ENCODE data around the gene ADAMTS7.
"Not testable (repeated sequence)": the region's sequence is repeated elsewhere in the genome, so short reads cannot be mapped to it uniquely, and the experiment has no call there.

The ADAMTS7 gene

GRCh38 chr15:78753751-78754535 is 57.3 kb downstream of the ADAMTS7 start:
- in situ Hi-C loops (cut with HindIII; ENCODE audit: low sequenced_read_pairs), result not testable (repeated sequence)

DNA sequence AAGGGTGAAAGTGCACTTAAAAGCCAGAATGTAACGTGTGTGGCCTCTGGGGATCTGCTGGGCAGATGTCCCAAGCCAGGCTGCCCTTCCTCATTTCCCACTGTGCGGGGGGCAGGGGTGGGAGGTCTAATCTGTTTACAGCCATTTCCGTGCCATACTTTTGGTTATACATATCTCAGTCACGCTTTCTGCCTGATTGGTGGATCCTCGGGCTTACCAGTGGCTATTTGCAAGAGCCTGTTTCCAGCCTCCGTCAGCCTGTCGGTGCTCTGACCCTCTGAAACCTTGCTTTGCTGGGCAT is 58.0 kb downstream of the ADAMTS7 start:
- in situ Hi-C loops (cut with HindIII; ENCODE audit: low sequenced_read_pairs), result not testable (repeated sequence)

- in situ Hi-C loops (cut with HindIII; ENCODE audit: low sequenced_read_pairs), result no loop called here
Observed at GRCh38 chr15:78752492-78753358, 58.5 kb downstream of the ADAMTS7 start.

GRCh38 chr15:78751602-78751979 is 59.7 kb downstream of the ADAMTS7 start:
- in situ Hi-C loops (cut with HindIII; ENCODE audit: low sequenced_read_pairs), result no loop called here

GRCh38 chr15:78750974-78751601 is 60.2 kb downstream of the ADAMTS7 start:
- in situ Hi-C loops (cut with HindIII; ENCODE audit: low sequenced_read_pairs), result not testable (repeated sequence)

- in situ Hi-C loops (cut with HindIII; ENCODE audit: low sequenced_read_pairs), result no loop called here
Observed at GRCh38 chr15:78750566-78750965, 60.7 kb downstream of the ADAMTS7 start.

DNA sequence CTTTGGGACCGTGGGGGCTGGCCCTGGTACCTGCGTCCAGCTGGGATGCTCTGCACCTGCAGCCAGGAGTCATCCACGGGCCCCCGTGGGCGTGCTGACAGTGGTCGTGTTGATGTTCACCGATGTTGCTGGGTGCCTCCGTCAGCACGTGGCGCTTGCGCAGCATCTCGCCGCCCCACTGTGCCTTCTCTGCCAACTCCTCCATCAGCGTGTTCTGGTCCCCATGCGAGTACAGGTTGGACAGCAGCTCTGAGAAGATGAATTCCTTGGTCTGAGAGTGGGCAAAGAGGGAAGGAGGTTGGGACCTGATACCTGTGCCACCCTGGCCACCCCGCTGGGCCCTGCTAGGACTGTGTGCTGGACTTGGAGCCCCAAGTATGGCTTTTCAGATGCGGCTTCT is 61.4 kb downstream of the ADAMTS7 start:
- in situ Hi-C loops (cut with HindIII; ENCODE audit: low sequenced_read_pairs), result no loop called here

DNA sequence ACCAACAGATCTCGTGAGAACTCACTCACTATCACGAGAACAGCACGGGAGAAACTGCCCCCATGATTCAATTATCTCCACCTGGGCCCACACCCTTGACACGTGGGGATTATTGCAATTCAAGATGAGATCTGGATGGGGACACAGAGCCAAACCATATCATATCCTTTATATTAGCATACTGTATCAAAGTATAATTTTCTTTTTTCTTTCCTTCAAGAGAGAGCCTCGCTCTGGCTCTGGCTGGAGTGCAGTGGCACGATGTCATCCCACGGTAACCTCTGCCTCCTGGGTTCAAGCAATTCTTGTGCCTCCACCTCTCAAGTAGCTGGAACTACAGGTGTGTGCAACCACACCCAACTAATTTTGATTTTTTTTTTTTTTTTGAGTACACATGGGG is 63.4 kb downstream of the ADAMTS7 start:
- in situ Hi-C loops (cut with HindIII; ENCODE audit: low sequenced_read_pairs), result not testable (repeated sequence)

GRCh38 chr15:78741674-78742073 is 69.6 kb downstream of the ADAMTS7 start:
- in situ Hi-C loops (cut with HindIII; ENCODE audit: low sequenced_read_pairs), result not testable (repeated sequence)

DNA sequence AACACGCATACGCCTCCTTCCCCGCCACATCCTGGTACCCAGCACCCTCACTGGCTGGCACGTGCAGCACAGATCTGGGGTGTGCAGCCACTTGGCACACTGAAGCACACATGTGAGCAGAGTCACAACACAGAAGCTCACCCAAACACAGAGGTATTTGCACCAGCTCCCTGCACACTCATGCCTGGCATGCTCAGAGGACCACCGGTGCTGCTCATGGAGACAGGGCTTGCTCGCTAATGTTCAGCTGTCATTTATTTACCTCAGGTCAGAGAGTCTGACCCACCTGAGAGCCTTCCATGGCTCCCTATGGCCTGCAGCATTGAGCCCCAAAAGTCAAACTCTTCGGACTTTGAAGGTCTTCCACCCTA is 70.4 kb downstream of the ADAMTS7 start:
- in situ Hi-C loops (cut with HindIII; ENCODE audit: low sequenced_read_pairs), result no loop called here

DNA sequence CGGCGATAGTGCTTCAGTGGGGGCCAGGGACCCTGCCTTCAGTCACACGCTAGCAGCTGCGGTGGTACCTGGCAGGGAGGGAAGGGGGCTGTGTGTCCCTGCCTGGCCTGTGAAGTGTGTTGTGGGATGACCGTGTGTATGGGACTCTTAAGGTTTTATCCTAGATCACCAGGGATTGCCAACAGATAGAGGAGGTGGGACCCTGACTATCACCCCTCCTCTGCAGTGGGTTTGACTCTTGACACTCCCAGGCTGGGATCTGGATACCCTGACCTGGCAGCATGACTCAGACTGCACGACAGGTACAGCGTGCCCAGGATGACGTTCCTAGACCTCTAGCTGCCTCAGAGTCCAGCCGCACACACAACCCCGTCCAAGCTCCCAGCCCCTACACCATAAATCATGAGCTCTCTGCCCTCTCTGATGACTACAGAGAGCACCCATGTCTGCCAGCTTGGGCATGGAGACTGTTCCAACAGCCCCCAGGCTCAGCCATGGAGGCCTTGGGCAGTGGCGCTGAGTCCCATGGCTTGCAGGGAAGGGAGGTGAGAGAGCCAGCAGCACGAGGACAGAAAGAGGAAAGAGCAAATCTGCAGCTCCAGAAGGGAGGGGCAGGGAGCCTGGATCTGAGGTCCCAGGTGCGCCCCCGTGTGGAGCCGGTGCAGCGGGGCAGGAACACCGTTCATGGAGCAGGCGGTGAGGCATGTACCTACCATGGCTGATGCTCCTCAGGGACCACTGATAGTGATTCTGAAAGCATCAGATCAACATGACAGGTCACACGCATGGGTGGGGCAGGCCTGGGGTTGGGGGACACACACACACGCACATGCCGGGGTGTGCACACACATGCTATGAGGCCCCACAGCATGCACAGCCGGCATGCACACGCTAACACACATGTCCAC is 71.0 kb downstream of the ADAMTS7 start:
- in situ Hi-C loops (cut with HindIII; ENCODE audit: low sequenced_read_pairs), result no loop called here

- in situ Hi-C loops (cut with HindIII; ENCODE audit: low sequenced_read_pairs), result no loop called here
Observed at GRCh38 chr15:78739206-78739605, 72.1 kb downstream of the ADAMTS7 start.

GRCh38 chr15:78737931-78738558 is 73.2 kb downstream of the ADAMTS7 start:
- in situ Hi-C loops (cut with HindIII; ENCODE audit: low sequenced_read_pairs), result not testable (repeated sequence)

- in situ Hi-C loops (cut with HindIII; ENCODE audit: low sequenced_read_pairs), result no loop called here
Observed at GRCh38 chr15:78737187-78737820, 74.0 kb downstream of the ADAMTS7 start.

DNA sequence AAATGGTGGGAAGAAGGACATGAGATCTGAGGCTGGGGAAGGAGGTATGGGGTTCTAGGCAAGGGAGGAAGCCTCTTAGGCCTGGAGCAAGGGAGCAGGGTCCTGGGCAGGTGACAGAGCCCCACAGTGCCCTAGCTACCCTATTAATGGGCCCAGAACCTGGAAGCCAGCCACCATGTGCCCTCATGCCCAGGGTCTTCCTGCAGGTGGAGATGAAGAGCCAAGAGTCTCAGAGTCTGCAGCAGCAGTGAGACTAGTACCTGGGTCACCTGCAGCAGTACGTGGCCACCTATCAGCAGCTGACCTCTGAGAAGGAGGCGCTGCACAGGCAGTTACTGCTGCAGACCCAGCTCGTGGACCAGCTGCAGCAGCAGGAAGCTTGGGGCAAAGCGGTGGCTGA is 75.0 kb downstream of the ADAMTS7 start:
- in situ Hi-C loops (cut with HindIII; ENCODE audit: low sequenced_read_pairs), result not testable (repeated sequence)

DNA sequence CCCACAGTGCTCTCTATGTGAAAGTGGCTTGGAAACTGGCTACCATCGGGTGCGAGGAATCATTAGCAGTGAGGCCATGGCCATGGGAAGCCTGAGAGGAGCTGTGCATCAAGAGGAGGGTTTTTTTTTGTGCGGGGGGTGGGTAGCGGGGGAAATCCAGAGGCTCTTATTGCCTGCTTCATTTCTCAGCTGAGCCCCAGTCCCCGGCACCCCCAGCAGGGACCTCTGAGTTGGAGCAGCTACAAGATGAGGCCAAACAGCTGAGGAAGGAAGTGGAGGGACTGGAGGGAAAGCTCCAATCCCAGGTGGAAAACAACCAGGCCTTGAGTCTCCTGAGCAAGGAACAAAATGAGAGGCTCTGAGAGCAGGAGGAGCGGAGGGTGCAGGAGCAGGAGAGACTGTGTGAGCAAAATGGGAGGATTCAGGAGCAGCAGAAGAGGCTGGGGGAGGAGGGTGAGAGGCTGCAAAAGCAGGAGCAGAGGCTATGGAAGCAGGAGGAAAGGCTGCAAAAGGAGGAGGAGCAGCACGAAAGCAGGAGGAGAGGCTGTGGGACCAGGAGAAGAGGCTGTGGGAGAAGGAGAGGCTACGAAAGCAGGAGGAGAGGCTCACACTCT is 76.7 kb downstream of the ADAMTS7 start:
- in situ Hi-C loops (cut with HindIII; ENCODE audit: low sequenced_read_pairs), result no loop called here

DNA sequence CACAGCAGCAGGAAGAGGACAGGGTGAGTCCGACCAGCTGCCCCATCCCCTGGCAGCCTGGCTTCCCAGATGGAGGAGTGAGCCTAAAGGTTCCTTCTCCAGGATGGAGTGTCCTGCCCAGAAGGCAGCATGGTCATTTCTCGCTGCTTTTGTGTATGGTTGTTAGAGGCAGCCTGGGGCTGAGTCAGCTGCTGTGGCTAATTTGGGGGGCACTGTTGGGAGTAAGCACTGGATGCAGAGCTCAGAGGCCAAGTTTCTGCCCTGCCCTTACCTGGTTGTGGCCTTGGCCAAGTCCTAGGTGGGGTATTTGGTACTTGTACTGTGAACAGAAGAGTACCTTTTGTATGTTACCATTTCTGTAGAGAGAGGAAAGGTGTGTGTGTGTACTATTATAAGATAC is 78.6 kb downstream of the ADAMTS7 start:
- in situ Hi-C loops (cut with HindIII; ENCODE audit: low sequenced_read_pairs), result no loop called here

- in situ Hi-C loops (cut with HindIII; ENCODE audit: low sequenced_read_pairs), result no loop called here
Observed at GRCh38 chr15:78730955-78731354, 80.3 kb downstream of the ADAMTS7 start.

DNA sequence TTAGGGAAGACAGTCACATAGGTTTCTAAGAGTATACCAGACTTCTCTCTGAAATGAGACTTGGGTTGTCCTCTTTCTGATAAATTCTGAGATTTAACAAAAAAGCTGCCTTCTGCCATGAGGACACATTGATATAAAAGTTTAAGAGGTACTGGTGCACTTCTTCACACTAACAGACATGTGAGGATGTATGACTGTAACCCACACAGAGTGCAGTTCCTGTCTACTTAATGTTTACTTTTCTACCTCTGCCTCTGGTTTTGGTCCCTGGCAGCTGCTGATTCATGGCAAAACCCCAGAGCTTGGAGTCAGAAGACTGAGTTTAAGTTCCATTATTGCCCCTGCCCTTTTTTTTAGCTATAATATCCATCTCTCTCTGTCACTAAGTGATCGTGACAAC is 82.8 kb downstream of the ADAMTS7 start:
- in situ Hi-C loops (cut with HindIII; ENCODE audit: low sequenced_read_pairs), result not testable (repeated sequence)
